Activated CD4-positive, CD25-positive, alpha-beta regulatory T cell (primary cell): ENCODE results near the gene DUSP21.
A peak's percentile ranks its signal among the peaks of the same experiment; 100 is the strongest.
"Not testable (repeated sequence)": the region's sequence is repeated elsewhere in the genome, so short reads cannot be mapped to it uniquely, and the experiment has no call there.

Experiments
- DNase-seq, 4 experiments: peaks; one replicate each; lab custom pipeline; 2025; lab: John Stamatoyannopoulos, UW

The DUSP21 gene

DNA sequence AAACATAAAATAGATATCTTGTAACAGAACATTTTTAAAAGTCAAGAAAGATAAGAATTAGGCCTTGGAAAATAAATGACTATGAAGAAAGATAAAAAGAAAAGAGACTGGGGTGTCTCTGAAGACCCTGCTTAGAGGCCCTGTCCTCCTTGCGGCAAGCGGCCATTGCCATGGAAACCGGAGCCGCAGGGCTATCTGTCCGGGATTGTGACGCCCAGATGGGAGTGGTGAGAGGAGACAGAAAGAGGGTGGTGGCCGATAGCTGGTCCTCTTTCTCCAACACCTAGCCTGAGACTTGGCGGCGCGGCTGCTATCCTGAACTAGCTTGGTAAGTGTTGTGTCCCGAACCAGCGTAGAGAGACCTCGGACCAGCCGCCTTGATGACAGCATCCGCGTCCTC, at the start of gene DUSP21:
Gene DUSP21 (plus strand): TSS at position 269 of the 400 bp plus-strand sequence. CDS start 112 bp downstream, at position 381.
- no peak for DNase-seq

DNA sequence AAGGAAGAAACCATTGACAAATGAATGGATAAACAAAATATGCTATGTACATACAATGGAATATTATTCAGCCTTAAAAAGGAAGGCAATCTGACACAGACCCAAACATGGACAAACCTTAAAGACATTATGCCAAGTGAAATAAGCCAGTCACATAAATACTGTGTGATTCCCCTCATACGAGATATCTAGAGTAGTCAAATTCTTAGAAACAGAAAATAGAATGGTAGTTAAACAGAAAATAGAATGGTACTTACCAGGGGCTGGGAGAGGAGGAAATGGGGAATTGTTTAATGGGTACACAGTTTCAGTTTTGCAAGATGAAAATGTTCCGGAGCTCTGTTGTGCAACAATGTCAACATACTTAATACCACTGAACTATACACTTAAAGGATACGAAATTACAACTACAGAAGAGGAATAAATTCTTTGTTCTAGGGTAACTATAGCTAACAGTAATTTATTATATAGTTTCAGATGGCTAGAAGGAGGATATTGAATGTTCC, 47.8 kb upstream of the DUSP21 start:
- no peak for DNase-seq

DNA sequence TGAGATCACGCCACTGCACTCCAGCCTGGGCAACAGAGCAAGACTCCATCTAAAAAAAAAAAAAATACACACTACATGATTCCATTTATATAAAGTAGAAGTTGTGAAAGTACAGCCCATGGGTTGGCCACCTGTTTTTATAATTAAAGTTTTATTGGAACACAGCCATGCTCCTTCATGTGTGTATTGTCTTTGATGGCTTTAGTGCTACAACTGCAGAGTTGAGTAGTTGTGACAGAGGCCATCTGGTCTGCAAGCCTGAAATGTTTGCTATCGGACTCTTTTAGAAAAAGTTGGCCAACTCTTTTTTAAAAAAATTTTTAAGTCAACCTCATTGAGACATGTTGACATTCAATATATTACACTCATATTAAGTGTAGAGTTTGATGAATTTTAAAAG, 41.2 kb upstream of the DUSP21 start:
- no peak for DNase-seq

DNA sequence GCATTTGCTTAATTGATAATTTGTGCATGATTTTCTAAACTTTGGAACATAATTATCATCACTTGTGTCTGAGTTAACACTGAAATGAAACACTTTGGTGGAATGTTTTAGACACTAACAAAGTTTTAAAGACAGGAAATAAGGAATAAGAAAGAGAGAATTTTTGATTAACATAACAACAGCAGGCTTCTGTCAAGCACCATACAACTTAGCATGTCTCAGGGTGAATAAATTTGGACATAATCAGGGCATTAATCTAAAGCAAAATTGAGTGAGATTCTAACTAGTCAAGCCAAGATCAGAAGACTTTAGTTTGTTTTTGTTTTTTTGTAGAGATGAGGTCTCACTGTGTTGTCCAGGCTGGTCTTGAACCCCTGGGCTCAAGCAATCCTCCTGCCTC, 28.1 kb upstream of the DUSP21 start:
- no peak for DNase-seq

DNA sequence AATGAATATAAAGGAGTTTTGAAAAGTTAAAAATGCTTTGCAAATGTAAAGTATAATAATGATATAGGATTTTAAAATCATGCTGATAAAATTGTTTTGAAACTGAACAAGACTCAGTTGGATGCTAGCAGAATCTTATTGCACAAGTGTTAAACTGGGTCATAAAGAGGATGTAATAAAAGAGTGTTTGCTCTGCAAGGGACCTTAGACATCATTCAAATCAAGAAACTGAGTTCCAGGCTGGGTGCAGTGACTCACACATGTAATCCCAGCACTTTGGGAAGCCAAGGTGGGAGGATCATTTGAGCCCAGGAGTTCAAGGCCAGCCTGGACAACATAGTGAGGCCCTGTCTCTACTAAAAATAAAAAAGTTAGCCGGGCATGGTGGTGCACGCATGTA, 27.5 kb upstream of the DUSP21 start:
- no peak for DNase-seq

DNA sequence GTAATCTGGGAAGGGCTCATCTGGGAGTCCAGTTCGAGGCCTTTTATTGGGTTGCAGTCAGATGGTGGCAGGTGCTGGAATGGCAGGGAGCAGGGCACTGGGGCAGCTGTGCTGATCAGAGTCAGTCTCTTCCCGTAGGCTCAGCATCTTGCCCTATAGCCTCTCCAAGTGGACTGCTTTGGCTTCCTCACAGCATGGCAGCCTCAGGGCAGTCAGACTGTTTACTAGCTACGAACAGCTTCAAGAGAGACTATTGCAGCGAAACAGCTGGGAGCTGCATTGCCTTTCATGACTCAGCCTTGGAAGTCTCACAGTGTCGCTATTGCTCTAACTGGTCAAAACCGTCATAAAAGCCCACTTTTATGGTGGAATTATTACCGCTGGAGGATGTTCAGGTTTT, 26.8 kb upstream of the DUSP21 start:
- no peak for DNase-seq

DNA sequence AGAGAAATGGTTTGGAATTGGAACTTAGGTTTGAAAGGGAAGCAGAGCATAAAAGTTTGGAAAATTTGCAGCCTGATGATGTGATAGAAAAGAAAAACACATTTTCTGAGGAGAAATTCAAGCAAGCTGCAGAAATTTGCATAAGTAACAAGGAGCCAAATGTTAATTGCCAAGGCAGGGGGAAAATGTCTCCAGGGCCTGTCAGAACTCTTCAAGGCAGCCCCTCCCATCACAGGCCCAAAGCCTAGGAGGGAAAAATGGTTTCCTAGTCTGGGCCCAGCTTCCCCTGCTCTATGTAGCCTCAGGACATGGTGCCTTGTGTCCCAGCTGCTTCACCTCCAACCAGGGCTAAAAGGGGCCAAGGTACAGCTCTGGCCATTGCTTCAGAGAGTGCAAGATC, 21.2 kb upstream of the DUSP21 start:
- DNase-seq: no peak

DNA sequence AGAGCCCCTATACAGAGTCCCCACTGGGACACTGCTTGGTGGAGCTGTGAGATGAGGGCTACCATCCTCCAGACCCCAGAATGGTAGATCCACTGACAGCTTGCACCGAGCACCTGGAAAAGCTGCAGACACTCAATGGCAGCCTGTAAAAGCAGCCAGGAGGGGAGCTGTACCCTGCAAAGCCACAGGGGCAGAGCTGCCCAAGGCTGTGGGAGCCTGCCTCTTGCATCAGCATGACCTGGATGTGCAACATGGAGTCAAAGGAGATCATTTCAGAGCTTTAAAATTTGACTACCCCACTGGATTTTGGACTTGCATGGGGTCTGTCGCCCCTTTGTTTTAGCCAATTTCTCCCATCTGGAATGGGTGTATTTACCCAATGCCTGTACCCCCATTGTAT, 20.6 kb upstream of the DUSP21 start:
- DNase-seq: not testable (repeated sequence)

DNA sequence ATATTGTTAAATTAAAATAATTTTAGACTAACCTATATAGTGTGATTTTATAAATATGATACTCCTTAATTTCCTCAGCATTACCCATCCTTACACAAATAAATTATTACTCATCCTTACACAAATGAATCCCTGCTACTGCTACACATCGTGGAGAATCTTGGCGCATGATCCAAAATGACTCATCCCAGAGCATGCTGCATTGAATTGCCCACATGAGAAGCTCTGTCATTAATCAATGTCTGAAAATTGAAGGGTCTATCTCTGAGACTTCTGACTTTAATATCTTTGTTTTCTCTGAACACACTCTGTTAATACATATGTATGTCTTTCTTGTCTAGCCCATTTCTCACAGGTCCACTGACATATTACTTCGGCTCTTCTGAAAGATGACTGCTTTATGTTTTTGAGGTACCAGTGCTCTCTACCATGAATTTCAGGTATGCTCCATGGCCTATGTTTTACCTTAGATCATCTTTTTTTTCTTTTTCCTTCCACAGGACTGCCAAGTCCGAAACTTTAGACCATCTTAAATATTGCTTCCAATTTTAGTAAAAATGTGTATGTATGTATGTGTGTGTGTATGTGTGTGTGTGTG, 15.7 kb upstream of the DUSP21 start:
- DNase-seq: no peak

DNA sequence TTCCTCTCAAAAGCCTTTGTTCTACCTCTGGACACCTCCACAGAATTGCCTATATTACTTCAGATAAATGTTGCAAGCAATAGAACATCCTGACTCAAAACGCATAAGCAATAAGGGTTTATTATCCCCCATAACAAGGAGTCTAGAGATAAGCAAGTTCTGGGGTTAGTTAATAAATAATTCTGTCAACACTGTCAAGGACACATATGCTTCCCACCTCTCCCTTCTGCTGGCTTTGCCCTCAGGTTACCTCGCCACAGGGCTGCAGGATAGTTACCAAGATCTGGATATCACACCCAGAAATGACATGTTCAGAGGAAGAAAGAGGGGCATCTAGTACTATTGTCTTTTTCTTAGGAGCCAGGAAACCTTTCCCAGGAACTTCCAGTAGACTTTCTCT, 14.0 kb upstream of the DUSP21 start:
- no peak for DNase-seq

DNA sequence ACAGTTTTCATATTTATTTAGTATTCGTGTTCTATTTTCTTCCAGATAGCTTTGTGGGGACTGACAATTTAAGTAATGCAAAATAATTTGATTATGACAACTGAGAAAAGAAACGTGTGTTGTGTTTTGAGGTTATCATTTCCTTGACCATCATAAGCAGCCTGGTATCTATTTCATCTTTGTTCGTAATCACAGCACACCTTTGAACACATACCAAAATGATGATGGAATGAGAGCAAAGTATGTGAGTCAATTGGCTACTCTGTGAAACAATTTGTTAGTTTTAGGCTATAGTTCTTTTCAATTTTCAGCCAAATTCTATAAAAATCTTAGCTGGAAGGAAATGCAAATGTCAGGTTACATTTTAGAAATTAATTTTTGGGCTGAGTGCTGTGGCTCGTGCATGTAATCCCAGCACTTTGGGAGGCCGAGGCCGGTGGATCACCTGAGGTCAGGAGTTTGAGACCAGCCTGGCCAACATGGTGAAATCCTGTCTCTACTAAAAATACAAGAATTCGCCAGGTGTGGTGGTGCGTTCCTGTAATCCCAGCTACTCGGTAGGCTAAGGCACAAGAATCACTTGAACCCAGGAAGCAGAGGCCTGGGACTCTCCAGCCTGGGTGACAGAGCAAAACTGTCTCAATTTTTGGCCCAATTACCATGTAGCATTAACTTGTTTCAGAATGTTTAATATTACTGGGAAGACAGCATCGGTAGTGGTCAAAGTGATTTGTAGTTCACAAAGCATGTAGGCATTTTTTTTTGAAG, 1.1 kb upstream of the DUSP21 start:
- DNase-seq: no peak

DNA sequence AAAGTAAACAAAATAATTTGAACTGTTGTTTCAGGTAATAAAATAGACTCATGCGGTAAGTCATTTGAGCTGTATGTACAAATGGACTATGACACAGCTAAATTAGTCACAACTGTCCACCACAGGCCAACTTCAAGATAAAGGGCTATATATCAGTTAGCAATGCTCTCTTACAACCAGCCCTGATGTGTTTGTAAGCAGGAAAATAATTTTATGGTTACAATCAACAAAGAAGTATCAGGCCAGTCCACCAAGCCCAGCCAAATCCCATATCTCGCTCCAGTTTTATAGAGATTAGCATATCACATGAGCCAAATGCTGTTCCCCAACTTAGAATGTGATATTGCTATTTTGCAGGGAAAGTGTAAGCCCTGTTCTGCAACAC, 511 bp upstream of the DUSP21 start:
- DNase-seq: no peak

DNA sequence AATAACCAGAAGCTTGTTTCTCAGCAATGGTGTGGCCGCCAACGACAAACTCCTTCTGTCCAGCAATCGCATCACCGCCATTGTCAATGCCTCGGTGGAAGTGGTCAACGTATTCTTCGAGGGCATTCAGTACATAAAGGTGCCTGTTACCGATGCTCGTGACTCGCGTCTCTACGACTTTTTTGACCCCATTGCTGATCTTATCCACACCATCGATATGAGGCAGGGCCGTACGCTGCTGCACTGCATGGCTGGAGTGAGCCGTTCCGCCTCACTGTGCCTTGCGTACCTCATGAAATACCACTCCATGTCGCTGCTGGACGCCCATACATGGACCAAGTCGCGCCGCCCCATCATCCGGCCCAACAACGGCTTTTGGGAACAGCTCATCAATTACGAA, 383 bp downstream of the DUSP21 start:
- no peak for DNase-seq

DNA sequence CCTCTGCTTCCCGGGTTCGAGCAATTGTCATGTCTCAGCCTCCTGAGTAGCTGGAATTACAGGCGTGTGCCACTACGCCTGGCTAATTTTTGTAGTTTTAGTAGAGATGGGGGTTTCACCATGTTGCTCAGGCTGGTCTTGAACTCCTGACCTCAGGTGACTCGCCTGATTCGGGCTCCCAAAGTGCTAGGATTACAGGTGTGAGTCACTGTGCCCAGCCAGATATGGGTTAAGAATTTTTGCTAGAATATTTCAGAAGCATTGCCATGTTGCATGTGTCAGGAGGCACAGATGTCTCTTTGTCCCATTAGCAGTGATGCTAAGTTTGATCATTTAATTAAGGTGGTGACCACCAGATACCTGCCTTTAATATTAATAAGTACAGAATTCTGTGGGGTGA, 7.1 kb downstream of the DUSP21 start:
- DNase-seq: not testable (repeated sequence)

DNA sequence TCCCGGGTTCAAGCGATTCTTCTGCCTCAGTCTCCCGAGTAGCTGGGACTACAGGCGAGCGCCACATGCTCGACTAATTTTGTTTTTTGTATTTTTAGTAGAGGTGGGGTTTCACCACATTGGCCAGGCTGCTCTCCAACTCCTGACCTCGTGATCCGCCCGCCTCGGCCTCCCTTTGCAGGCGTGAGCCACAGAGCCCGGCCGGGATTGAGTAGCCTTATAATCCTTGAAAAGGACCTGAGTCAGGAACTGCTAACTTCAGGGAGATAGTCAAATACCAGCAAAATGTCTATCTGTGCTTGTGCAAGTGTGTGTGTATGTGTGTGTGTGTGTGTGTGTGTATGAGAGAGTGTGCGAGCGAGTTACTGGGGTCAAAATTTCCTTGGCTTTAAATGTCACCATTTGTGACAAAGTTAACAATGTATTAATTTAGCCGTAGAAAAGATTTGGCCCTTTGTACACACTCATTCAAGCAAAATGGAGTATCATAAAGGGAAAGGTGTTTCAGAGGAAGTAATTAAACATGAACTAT, 27.4 kb downstream of the DUSP21 start:
- DNase-seq: no peak

DNA sequence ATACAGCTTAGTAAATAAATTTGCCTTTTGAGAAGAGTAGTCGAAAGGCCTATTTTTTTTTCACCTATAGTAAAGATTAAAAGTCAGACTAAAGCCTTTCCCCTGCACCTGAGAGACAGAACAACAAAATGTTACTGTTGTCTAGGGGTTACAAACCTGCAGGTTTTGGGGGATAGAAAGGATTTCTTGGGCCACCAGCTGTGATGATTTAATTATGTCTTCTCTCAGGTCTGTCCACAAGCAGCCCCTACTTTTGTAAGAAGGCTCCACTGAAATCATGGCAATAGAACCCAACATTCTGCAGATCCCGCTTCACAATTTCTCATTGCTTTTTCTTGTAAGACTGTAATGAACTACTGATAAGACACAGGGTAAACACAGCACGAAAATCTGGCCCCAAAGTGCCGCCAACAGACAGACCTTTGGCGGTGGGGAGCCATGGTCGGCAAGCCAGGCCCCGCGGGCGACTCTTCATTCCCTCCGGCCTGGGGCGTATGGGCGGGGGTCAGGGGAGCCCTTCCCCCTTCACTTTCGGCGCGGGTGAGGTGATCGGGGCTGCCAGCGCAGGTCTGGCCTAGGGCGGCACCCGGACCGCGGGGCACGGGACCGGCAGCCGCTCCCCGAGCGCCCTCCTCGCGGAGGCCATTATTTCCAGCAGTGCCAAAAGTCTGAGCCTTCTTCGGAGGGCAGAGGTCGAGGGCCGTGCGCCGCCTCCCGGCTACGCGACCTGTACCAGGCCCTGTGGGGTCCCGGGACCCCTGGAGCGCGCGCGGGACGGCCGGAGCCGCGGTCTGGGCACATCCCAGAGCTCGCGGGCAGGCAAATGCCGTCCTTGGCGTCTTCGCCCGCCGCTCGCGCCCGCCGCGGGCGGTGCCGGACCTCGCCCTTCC, 28.4 kb downstream of the DUSP21 start:
- DNase-seq: peak; percentile 2 to 30 (median 11)

DNA sequence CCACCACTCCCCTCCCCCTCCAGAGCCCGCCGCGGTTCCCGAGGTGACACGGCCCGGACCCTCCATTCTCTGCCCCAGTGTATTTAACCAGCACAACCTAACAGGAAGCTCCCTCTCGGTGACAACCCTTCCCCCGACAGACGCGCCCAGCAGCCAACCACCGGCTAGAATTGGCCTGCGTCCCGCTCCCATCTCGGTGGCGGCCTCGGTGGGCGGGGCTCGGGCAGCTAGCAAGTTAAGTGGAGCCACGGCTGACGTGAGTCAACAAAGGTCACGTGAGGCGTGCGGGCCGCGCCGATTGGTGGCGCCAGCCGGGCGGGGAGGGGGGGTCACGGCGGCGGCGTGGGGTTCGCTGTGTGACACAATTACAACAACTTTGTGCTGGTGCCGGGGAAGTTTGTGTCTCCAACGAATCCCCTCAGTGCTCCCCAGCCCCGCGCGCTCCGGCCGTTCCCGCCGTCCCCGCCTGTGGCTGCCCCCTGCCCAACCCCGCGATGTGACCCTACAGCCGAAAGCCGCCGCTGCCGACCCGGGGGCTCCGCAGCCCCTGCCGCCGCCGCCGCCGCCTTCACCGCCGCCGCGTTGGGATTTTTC, 29.1 kb downstream of the DUSP21 start, which contains the start of gene KDM6A:
Gene KDM6A (plus strand): TSS at position 368 of the 594 bp plus-strand sequence. CDS start 364 bp downstream, outside the sequence.
- peak; percentile 81 to 93 (median 88) for DNase-seq

DNA sequence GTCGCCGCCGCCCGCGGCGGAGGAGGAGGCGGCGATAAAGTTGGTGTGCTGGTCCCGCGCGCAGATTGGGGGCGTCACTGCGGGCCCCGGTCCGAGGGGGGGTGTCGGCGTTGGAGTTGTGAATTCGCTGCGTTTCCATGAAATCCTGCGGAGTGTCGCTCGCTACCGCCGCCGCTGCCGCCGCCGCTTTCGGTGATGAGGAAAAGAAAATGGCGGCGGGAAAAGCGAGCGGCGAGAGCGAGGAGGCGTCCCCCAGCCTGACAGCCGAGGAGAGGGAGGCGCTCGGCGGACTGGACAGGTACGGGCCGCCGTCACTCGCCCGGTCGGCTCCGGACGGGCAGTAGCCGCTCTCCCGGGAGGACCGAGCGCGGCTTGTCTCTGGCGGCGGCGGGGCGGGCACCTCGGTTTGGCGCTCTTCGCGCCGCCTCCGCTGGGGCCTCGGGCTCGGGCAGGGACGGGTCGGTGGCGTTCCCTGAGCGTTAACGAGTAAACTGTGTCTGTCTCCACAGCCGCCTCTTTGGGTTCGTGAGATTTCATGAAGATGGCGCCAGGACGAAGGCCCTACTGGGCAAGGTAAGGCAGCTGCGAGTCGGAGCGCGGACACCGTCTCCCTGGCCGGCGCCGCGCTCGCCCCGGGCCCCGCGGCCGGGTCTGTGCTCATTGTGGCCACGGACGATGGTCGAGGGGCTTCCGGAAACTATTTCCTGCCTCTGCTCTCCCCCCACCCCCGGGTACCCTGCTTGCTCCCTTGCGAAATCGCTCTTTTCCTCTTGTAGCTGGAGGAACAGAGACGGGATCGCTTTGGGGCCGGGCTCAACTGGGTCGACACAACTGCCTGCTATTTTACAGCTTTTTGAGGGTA, 29.8 kb downstream of the DUSP21 start:
- peak; percentile 8 to 28 (median 23) for DNase-seq

DNA sequence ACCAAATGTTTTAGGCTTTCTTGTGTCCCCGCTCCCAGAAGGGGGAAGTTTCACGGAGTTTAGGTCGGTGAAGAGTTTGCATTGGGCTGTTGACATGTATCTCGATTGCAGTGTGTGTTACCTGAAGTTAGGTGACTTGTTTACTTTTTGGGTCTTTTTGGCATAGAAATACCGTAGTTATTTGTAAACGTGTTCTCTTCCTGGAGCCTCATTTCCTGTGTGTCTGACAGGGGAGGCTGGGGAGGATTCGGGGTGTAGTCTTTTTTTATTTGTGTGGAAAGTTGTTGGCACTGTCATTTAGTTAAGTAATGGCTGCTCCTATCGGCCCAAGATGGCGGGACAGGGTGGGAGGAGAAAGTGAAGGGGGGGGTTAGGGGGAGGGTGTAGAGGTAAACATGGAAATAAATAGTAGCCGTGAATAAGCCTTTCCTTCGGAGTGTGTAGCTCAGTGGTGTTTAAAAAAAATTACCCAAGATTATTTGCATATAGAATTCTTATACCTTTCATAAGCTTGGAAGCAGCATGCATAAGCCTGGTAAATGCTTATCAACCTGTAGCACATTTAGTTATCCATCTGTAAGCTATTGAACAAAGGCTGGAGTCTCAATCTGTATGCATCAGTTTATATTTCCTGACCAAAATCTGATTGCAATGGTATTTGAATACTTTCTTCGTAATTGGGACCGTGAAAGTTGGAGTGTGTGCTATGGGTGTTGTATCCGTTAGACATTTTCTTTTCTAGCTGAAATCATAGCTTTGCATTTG, 30.8 kb downstream of the DUSP21 start:
- peak in 1 of 4 experiments; percentile 9 for DNase-seq

DNA sequence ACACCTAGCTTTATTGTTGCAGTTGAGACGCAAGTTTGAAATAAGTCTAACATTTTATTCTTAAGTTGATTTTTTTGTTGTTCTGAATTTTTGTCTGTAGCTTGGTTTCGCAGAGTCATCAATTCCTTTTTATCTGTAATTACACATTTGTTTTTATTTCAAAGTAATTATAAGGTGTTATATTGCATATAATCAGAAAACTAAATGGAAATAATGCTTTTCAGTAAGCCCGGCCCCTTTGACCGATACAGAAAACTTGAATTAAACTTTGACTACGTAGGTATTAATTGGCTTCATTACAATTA, 31.3 kb downstream of the DUSP21 start:
- DNase-seq: no peak
